HG03571 (cell line): ENCODE data around the gene DHCR7.

Experiments used
- ATAC-seq: cut with Tn5 transposase; IDR thresholded peaks from one replicate; pipeline ENCODE4 v1.9.1; 2021; ENCODE audit not compliant: unreplicated experiment

Gene DHCR7

GRCh38 chr11:71448257-71449171 lies at the start of gene DHCR7:
Gene DHCR7 (minus strand): TSS chr11:71448393. CDS start chr11:71444952, 3,441 bp downstream.
- peak; percentile 77 for ATAC-seq

GRCh38 chr11:71496421-71496820 lies 48.2 kb upstream of the DHCR7 start:
- no peak for ATAC-seq

GRCh38 chr11:71495286-71496230 lies 47.4 kb upstream of the DHCR7 start:
- ATAC-seq, result no peak

GRCh38 chr11:71491940-71492339 lies 43.7 kb upstream of the DHCR7 start:
- no peak for ATAC-seq

- no peak for ATAC-seq
Observed at GRCh38 chr11:71491531-71491930, 43.3 kb upstream of the DHCR7 start.

GRCh38 chr11:71490731-71491390 lies 42.7 kb upstream of the DHCR7 start:
- ATAC-seq, result no peak

GRCh38 chr11:71490044-71490730 lies 42.0 kb upstream of the DHCR7 start:
- no peak for ATAC-seq

- no peak for ATAC-seq
Observed at GRCh38 chr11:71489311-71490043, 41.3 kb upstream of the DHCR7 start.

- no peak for ATAC-seq
Observed at GRCh38 chr11:71488681-71489270, 40.6 kb upstream of the DHCR7 start.

GRCh38 chr11:71486320-71486719 lies 38.1 kb upstream of the DHCR7 start:
- ATAC-seq, result no peak

GRCh38 chr11:71485466-71485865 lies 37.3 kb upstream of the DHCR7 start:
- no peak for ATAC-seq

GRCh38 chr11:71485063-71485399 lies 36.8 kb upstream of the DHCR7 start:
- ATAC-seq, result no peak

GRCh38 chr11:71484248-71485062 lies 36.3 kb upstream of the DHCR7 start:
- ATAC-seq, result no peak

- no peak for ATAC-seq
Observed at GRCh38 chr11:71483692-71484091, 35.5 kb upstream of the DHCR7 start.

GRCh38 chr11:71482746-71483364 lies 34.7 kb upstream of the DHCR7 start:
- ATAC-seq, result no peak

GRCh38 chr11:71482216-71482615 lies 34.0 kb upstream of the DHCR7 start:
- no peak for ATAC-seq

GRCh38 chr11:71481101-71481960 lies 33.1 kb upstream of the DHCR7 start:
- no peak for ATAC-seq

- ATAC-seq, result no peak
Observed at GRCh38 chr11:71478528-71478840, 30.3 kb upstream of the DHCR7 start.
